HG02642 (cell line): ENCODE measurements around the gene SLC37A3.
"Not testable (repeated sequence)": the region's sequence is repeated elsewhere in the genome, so short reads cannot be mapped to it uniquely, and the experiment has no call there.

Source experiments
- ATAC-seq: cut with Tn5 transposase; IDR thresholded peaks from one replicate; pipeline ENCODE4 v1.9.1; 2021; ENCODE audit warnings: mild to moderate bottlenecking; ENCODE audit not compliant: unreplicated experiment, poor library complexity

Gene SLC37A3

DNA sequence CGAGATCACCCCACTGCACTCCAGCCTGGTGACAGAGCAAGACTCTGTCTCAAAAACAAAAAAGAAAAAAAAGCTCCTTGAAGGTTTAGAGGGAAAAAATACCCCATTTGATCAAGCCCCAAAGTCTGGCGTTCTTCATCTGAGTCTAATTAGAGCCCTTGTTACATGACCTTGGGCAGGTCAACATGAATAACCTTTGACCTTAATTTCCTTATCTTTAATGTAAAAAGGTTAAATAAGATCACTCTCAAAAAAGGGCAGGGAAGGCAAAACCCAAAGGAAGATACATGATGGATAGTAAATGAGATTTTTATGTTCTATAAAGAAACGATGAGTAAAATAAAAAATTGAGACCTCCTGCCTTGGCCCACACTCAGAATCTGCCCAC is 40.3 kb downstream of the SLC37A3 start:
- ATAC-seq = no peak

DNA sequence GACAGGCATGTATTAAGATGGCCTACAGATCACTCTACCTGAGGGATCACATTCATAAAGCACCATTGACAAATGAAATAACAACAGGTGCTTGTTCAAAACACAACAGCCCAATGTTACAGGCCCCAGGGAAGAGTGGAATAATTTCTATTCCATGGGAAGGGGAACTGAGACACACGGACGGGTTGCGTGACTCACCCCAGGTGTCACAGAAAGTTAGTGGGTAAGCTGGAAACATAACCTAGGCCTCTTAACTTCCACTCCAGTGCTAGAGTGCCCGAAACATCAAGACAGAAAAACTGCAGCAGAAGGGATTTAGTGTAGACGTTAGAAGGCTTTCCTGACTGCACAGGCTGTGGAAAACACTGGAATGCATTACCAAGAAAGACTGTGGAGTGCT is 48.3 kb downstream of the SLC37A3 start:
- ATAC-seq = no peak

DNA sequence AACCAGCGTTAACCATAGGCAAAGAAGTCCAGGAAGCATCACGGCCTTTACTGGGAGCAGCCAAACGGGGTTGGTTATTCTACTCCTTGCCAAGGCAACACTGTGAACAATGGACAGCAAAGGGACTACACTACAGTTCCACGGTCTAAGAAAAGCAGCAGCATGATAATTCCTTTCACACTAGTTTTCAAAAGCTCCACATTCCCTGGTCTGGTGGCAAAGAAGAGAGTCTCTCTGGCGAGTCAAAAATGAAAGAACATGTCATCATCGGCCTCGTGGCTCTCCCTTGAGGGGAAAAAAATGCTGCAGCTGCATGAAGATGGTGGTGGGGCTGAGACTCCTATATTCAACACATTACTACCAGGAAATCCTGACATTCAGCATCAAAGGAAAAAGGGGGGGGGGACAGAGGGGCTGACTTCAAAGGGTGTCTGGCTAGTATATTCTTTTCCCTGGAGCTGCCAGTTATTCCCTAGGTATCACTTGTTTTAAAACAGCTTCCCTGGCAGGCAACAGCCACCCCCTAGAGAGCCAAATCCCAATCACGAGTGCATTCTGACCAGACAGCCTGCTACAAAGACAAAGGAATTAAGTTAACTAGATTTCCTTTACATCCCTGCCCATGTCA is 49.1 kb downstream of the SLC37A3 start:
- ATAC-seq = no peak

DNA sequence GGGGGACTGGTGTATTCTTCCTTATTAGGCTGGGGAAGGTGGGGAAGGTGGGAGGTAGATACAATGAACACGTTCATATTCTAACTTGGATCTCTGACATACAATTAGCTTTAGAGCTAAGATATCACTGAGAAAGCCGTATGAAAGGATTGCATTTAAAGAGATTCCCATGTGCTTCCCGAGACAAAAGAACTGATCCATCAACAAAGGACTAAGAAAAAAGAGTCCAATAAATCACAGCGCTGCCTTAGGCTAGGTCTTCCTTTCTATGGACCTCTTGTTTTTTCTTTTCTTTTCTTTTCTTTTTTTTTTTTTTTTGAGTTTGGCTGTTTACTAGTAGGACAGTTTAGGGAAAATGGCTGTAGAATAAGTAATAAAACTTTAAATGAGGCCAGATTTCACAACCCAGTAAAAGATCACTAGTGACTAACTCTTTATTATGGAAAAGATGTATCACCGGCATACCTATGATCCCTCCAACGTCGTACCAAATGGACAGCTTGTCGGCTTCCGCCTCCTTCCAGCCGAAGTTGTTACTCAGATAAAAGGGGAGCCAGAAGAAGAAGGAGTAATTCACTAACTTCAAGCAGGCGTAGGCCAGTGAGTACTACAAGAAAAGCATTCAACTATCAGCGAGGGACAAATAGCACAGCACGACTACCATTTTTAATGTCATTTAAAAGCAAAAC is 50.0 kb downstream of the SLC37A3 start:
- ATAC-seq = no peak

DNA sequence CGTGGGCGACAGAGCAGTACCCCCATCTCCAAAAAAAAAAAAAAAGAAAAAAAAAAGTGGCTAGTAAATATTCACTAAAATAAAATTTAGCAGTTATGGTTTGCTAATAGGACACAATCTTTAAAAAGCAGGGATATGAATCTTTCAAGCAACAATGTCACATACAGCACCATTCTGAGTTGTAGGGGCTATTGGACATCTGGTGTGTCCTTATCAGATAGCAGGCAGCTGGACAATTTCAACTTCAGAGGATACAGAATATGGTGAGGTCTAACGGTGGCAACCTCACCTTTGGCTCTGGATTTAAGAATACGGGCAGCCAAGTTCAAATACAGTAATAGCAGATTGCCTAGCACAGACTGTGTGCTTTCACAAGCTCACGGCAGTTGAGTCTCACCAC is 51.1 kb downstream of the SLC37A3 start:
- ATAC-seq = no peak

DNA sequence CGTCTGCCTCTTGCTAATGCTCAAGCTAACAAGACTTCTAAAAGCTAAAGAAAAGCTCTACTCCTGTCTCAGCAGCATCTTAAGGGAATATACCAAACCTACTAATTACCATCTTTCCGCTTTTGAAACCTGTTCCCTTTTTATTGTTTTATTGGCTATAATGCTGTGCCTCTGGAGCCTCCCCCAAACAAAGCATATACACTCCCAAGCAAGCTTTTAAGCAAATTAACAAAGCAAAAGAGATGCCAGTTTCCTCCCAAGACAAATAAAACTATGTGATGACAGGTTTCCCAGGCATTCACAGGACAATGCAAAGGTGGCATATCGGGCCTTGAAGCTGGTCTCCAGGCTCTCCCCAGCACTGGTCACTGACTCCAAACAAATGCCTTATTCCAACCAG is 52.9 kb downstream of the SLC37A3 start:
- ATAC-seq = no peak

DNA sequence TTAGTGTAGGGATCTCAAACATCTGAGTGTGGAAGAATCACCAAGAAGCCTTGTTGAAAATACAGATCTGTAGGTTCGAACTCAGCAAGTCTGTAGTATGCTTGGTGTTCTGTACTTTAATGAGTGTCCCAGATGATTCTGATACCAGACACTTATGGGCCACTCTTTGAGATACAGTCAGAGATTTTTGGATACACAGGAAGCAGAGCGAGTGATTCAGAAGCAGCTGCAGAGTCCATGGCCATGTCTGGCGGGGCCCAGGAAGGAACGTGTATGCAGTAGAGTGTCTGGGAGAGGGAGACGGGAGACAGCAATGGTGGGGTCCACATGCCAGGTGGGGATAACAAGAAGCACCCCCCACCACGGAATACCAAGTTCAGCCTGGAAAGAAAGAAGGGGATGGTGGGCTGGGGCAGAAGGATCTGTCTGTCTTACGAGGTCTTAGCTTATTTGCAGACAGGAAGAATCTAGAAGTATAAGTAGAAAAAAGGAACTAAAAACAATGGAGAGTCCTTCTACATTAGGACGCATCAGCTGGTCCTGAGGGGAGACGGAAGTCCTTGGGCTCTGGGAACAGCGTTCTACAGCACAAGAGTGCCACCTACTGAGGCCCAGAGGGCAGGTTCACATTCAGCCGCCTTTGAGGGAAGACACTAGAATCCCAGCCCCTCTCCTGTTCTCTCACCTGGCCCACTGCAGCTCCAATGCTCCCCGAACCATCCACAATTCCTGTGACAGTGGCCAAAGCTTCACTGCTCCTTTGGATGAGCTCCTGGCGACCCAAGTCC is 55.4 kb downstream of the SLC37A3 start:
- no peak for ATAC-seq

DNA sequence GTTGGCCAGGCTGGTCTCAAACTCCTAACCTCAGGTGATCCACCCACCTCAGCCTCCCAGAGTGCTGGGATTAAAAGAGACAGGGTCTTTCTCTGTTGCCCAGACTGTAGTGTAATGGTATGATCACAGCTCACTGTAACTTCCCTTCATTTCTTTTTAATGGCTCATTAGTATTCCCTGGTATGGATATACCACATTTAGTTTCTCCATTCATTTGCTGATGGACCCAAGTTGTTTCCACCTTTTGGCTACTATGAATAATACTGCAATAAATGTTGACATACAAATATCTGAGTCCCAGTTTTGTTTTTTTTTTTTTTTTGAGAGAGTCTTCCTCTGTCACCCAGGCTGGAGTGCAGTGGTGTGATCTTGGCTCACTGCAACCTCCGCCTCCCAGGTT is 59.4 kb downstream of the SLC37A3 start:
- not testable (repeated sequence) for ATAC-seq

DNA sequence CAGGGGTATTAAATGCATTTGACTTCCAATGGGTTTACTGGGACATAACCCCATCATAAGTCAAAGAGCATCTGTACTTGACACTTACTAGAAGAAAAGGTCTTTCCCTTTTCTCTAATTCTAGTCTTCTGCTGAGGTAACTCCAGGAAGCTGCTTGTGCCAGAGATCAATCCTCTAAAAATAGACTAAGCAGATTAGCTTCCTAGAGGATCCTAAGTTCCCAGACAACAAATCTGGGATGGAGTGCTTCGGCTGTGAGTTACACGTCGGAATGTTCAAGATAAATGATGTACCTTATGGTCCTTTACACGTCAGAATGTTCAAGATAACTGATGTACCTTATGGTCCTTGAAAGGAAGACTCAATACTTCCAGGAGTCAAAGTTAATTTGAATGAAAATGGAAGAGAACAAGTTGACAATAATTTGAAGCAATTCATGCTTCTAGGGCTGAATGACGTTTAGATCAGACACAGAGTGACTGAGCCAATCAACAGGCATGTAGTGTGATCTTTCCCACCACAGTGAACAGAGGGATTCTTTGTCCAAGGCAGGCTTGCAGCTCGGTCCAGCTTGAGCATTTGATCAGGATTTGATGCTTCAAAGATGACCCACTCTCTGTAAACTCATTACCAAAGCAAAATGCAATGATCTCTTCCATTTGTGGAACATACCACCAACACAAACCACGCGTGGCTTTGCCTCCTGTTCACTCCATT is 63.8 kb downstream of the SLC37A3 start:
- ATAC-seq = no peak

DNA sequence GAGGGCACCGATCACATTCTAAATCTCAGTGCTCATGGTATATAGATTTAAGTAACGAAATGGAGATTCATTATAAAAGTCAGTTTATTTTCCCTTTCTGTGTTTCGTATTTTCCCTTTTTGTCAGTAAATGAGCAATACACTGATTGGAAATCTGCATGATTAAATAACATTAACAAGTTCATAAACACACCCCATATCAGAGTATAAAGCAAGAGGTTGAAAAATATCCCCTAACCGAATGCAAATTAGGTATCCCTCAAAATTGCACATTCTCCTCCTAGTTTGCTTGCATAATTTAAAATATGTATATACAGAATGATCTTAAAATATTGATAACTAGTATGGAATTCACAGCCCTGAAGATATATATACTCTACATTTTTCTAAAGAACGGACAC is 64.6 kb downstream of the SLC37A3 start:
- no peak for ATAC-seq

DNA sequence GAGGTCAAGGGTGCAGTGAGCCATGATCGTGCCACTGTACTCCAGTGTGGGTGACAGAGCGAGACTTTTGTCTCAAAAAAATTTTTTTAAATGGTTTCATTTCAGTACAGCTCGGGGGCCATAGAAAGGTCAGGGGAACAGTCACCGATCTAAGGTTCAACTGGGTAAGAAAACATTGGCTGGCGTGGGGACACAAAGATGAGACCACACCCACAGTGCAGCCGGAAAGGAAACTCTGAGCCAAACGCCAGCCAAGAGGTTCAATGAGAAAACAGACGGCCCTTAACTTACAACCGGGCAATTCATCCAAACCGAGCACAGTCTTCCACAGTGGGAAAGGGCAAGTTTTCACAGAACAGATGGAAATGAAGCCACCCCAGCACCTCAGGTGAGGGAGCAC is 65.1 kb downstream of the SLC37A3 start:
- ATAC-seq = no peak

DNA sequence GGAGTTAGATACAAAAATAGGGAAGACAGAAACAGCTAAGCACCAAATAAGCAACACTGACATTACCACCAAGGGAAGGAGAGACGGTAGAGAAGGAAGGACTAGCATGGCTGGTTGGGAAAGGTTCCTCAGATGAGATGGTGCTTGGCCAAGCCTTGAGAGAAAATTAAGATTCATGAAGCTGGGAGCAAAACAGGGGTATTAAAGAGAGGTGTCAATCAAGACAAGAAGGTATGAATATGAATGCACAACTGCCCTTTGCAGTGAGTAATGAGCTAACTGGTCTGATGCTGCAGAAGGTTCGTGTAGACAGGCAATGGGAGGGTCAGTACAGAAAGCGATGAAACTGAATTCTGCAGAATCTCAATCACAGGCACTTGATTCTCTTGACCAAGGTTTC is 67.7 kb downstream of the SLC37A3 start:
- no peak for ATAC-seq

DNA sequence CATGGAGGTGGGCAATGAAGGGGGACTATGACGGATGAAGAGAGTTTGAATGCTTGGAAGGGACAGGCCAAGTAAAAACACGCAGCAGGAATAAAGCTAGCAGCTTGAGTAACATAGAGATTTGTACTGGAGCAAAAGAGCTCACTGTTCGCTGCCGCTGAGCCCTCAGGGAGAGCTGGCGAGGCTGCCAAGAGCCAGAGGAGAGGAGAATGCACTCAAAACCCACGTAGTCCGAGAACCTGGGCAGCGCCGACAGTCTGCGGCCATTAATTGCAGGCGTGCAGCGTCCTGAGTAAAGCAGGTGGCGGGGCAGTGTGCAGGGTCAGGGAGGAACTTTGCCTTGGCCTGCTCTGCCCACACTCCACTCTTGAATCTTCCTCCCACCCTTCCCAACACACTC is 68.2 kb downstream of the SLC37A3 start:
- ATAC-seq = no peak

DNA sequence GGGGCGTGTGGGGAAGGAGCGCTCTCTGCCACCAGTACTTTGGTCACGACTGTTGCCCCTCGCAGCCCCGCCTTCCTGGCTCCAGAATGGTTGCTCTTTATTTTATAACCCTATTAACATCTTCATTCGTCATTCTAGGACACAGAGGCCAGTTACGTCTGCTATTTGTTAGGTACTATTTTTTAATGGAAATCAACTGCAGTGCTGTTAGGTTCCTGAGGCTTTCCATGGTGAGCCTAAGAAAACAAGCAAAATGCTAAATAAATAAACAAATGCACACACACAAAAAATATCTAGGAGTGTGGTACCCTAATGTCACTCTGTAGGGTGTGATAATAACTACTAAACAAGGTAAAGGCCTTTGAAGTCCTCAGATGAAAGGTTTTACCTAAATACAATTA is 71.1 kb downstream of the SLC37A3 start:
- no peak for ATAC-seq

DNA sequence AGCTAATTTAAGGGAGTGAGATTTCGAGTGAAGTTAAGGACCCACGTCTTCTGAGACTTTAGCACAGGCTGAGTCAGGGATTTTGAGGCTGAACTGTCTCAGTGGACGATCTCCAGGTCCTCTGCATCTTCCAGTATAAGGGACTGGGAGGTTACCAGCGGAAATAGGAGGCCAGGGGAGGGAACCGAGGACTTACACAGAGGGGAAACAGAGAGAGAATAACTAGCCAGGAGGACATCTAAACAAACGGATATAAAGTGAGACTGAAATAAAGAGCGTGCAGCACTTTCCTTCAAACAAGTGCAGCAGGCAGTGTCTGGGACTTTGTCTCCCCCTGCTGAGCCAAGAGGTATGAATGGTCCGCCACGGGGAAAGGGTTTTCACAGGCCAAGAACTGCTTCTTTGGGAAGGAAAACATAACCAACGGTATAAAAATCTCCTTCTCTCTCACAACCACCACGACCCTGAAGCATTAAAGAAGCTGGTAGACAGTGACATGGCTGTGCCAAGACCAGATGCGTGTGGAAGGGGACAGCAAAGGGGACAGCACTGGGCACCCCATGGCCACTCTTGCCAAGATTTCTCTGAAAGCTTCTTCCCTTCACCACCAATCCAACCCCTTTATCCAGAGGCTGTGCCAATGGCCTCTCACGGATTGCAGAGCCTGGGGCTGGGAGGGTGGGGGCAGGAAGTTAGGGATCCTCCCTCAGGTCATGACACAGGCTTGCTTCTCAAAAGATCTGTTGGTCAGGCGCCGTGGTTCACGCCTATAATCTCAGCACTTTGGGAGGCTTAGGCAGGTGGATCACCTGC is 72.0 kb downstream of the SLC37A3 start:
- ATAC-seq = no peak

DNA sequence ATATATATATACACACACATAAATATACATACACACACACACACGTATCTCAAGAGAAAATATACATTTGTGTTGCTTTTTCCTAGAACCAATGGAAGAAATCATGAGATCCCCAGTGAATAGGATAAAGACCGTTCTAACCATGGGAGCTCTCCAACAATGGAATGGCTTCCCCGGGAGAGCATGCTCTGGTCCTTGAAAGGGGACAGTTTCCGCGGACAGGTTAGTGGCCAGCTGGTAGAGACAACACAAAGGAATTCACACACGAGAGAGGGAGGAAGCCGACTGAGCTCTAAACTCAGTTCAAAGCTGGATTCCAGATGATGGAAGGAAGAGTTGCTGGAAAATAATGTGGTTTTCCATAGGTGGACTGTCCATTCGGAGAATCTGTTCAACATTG is 72.7 kb downstream of the SLC37A3 start:
- no peak for ATAC-seq

DNA sequence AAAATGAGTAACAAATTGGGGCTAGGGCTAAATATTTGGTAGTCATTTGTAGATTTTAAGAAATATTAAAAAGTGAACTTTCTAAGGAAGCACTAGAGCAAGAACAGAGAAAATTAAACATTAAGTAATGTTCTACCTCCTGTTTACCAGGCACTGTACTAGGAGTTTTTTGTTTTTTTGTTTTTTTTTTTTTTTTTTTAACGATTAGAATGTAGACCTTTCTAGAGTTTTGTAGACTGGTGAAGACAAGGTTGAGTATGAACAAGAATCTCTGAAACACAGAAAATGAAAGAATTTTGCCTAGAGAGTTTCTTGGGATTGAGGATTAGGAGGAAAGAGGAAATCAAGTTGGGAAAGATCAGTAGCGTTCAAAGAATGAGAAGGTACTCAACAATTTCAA is 73.6 kb downstream of the SLC37A3 start:
- no peak for ATAC-seq

DNA sequence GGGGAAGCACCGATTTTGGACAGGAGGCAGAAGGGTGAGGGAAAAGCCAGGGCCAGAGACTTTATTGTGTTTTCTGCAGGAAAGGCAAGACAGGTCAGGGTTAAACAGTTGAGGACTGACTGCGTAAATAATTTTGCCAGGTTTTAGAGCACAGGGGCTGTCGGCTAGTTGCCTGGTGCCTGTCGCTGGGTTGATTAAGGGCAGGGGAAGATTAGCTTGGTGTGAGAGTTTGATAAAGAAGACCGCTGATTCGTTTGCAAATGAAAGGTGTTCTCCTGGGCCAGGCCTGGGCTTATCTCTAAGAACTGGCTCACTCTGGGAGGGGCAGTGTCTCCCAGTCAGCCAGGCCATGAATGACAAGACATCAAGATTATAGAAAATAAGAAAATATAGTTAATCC is 75.6 kb downstream of the SLC37A3 start:
- no peak for ATAC-seq

DNA sequence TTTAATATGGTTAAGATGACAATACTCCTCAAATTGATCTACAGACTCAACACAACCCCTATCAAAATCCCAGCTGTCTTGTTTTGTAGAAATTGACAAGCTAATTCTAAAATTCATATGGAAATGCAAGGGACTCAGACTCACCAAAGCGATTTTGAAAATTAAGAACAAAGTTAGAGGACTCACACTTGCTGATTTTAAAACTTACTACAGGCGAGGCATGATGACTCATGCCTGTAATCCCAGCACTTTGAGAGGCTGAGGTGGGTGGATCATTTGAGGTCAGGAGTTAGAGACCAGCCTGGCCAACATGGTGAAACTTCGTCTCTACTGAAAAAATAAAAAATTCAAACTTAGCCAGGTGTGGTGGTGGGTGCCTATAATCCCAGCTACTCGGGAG is 78.3 kb downstream of the SLC37A3 start:
- ATAC-seq = not testable (repeated sequence)

DNA sequence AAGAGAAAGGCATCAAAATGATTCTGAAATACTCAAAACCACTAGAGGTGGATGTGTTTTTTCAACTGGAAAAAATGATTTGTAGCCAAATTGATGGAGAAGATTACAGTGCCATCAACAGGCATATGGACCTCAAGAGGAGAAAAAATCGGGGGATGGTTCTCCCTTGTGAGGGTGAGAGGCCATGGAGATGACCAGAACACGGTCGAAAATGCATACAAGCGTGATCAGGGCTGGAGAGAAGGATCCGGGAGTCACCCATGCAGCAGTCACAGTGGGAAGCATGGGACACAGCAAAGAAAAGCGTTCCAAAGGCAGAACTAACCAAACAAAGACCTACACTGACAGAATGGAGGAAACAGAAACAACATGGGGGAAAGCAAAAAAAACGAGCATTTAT is 80.3 kb downstream of the SLC37A3 start:
- ATAC-seq = no peak
